GM19324 (cell line): ENCODE measurements around the gene CDC42BPB.
"Not testable (repeated sequence)": the region's sequence is repeated elsewhere in the genome, so short reads cannot be mapped to it uniquely, and the experiment has no call there.

Source experiments
- ATAC-seq: cut with Tn5 transposase; IDR thresholded peaks from one replicate; pipeline ENCODE4 v1.9.1; 2021; ENCODE audit warnings: mild to moderate bottlenecking, moderate library complexity; ENCODE audit not compliant: unreplicated experiment, low FRiP score

CDC42BPB gene

GRCh38 chr14:103055695-103056094, 1.7 kb downstream of the CDC42BPB start:
- ATAC-seq: no peak

- no peak for ATAC-seq
Observed at GRCh38 chr14:103052407-103052806, 4.9 kb downstream of the CDC42BPB start.

GRCh38 chr14:103050935-103051334, 6.4 kb downstream of the CDC42BPB start:
- no peak for ATAC-seq

GRCh38 chr14:103047453-103047852, 9.9 kb downstream of the CDC42BPB start:
- ATAC-seq: not testable (repeated sequence)

- ATAC-seq: no peak
Observed at GRCh38 chr14:103045371-103045869, 11.9 kb downstream of the CDC42BPB start.

- ATAC-seq: no peak
Observed at GRCh38 chr14:103043257-103044015, 13.9 kb downstream of the CDC42BPB start.

GRCh38 chr14:103041464-103041863, 15.9 kb downstream of the CDC42BPB start:
- no peak for ATAC-seq

GRCh38 chr14:103033681-103034096, 23.7 kb downstream of the CDC42BPB start:
- ATAC-seq: no peak

- no peak for ATAC-seq
Observed at GRCh38 chr14:103031956-103032355, 25.4 kb downstream of the CDC42BPB start.

- ATAC-seq: no peak
Observed at GRCh38 chr14:103031566-103031911, 25.8 kb downstream of the CDC42BPB start.

GRCh38 chr14:103030741-103031565, 26.4 kb downstream of the CDC42BPB start:
- ATAC-seq: no peak

- no peak for ATAC-seq
Observed at GRCh38 chr14:103029936-103030335, 27.4 kb downstream of the CDC42BPB start.

- ATAC-seq: no peak
Observed at GRCh38 chr14:103028772-103029171, 28.6 kb downstream of the CDC42BPB start.

GRCh38 chr14:103028161-103028767, 29.1 kb downstream of the CDC42BPB start:
- no peak for ATAC-seq

GRCh38 chr14:103027451-103027850, 29.9 kb downstream of the CDC42BPB start:
- no peak for ATAC-seq

- no peak for ATAC-seq
Observed at GRCh38 chr14:103026988-103027387, 30.4 kb downstream of the CDC42BPB start.

- not testable (repeated sequence) for ATAC-seq
Observed at GRCh38 chr14:103026196-103026595, 31.2 kb downstream of the CDC42BPB start.

GRCh38 chr14:103023881-103024473, 33.4 kb downstream of the CDC42BPB start:
- ATAC-seq: no peak

- ATAC-seq: no peak
Observed at GRCh38 chr14:103022685-103023044, 34.7 kb downstream of the CDC42BPB start.

- no peak for ATAC-seq
Observed at GRCh38 chr14:103022002-103022684, 35.2 kb downstream of the CDC42BPB start.
